Kidney epithelial cell (primary cell): ENCODE measurements around the gene SORBS1. TPM values are rescaled to one million over a fixed set of nuclear protein-coding genes. Genes with fewer than 3 reads are reported as not detected.

Experiments
- DNase-seq: peaks from one replicate; pipeline ENCODE4 v3.0.0-alpha.2; 2010; ENCODE audit warnings: low read depth
- H3K27me3 ChIP-seq: 2 replicates; pipeline ENCODE4 v1.6.0; 2011; ENCODE audit warnings: low read length; ENCODE audit not compliant: control insufficient read depth, insufficient read depth
- H3K36me3 ChIP-seq: 2 replicates; pipeline ENCODE4 v1.5.1; 2011; ENCODE audit warnings: low read length; ENCODE audit not compliant: control insufficient read depth, insufficient read depth
- H3K4me3 ChIP-seq: 2 replicates; pipeline ENCODE4 v1.5.1; 2011; ENCODE audit warnings: low read depth, mild to moderate bottlenecking, control low read depth, low read length
- CTCF ChIP-seq: IDR thresholded peaks from 2 replicates; pipeline ENCODE4 v1.5.1; 2011; ENCODE audit warnings: mild to moderate bottlenecking, moderate library complexity, low read length, control low read depth, inconsistent platforms; ENCODE audit not compliant: insufficient read depth, poor library complexity, severe bottlenecking
- total RNA-seq: library from RNA; depleted of rRNA; stranded (reverse); fragments of >200 nt; gene quantifications from 2 replicates; pipeline ENCODE4 v1.2.3, GENCODE V29; 2015

Gene SORBS1
- total RNA-seq, 1 donor from 2014 or later = 4.9 TPM

GRCh38 chr10:95443636-95444035 lies 117.5 kb downstream of the SORBS1 start:
- Histone ChIP-seq H3K4me3 (no peak overlapping the region), H3K36me3 (no peaks in the 10 kb centered on the region), H3K27me3 (no peaks in the 10 kb centered on the region)
- no peak for TF ChIP-seq CTCF
- DNase-seq = no peak

DNA sequence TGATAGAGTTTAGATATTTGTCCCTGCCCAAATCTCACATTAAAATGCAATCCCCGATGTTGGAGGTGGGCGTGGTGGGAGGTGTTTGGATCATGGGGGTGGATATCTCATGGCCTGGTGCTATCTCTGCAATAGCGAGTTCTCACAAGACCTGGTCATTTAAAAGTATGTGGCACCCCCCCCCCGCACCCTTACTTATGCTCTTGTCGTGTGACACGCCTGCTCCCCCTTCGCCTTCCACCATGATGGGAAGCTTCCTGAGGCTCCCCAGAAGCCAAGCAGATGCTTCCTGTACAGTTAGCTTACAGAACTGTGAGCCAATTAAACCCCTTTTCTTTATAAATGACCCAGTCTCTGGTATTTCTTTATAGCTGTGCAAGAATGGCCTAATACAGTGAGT lies 118.8 kb downstream of the SORBS1 start:
- no peak for TF ChIP-seq CTCF
- Histone ChIP-seq H3K4me3 (no peak overlapping the region), H3K36me3 (no peaks in the 10 kb centered on the region), H3K27me3 (no peaks in the 10 kb centered on the region)
- no peak for DNase-seq

GRCh38 chr10:95441547-95441923 lies 119.6 kb downstream of the SORBS1 start:
- Histone ChIP-seq H3K36me3 (no peaks in the 10 kb centered on the region), H3K4me3 (no peak overlapping the region), H3K27me3 (no peaks in the 10 kb centered on the region)
- no peak for TF ChIP-seq CTCF
- DNase-seq = no peak

DNA sequence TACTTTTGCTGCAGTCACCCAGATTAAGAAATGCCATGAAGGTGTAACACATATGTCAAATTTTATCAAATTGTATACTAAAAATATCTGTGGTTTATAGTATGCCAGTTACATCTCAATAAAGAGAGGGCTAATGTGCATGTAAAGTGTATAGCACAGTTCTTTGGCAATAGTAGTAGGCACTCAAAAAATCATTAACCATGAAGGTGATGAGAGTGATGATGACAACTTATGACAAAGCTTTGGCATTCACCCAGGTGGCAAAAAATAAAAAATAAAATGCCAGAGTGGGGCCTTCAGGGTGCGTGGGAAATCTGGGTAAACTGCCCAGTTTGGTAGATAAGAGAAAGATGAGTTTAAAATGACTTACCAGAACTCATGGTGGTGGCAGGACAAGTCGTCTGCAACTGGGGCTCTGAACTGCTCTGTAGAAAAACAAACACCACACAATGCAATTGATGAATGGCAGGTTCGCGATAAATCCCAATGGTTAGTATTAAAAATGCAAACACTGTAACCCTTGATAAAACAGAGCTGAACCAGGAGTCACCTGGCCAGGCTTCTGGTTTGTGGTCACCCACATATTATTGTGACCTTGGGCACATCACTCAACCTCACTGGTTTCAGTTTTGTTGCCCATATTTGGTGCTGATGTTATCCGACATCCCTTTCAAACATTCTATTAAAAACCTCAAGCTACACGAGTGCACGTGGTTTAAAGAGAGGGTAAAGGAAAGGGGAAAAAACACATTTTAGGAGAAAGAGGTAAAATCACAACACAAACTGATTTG lies 120.2 kb downstream of the SORBS1 start:
- Histone ChIP-seq H3K27me3 (no peaks in the 10 kb centered on the region), H3K4me3 (no peak overlapping the region), H3K36me3 (no peaks in the 10 kb centered on the region)
- TF ChIP-seq CTCF = no peak
- no peak for DNase-seq

DNA sequence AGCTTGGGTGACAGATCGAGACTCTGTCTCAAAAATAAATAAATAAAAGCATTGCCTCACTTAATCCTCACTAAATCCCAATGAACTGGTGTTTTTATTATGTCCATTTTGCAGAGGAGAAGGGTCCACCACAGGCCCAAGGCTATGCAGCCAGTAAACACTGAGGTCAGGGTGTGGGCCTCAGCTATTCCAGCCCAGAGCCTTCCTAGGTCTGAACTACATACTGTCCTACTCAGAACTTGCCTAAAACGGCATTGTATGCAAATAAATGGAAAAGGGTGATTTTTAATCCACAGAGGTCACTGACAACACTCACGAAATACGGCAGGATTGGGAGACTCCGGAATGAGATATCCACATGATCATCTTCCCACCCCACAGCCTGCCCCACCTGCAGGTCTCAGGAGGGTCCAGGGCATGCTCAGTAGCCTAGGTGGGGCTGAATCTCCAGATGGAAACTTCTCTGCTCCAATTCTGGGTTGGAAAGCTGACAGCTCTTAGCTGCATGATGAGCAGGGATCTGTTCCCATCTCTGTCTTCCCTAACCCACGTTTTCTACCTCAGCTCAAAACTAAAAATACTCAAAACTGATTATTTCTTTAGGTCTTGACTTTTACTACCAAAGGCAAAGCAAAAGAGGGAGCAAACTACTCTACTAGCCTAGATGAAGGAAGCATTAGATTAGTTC lies 121.0 kb downstream of the SORBS1 start:
- H3K27me3 ChIP-seq = no peaks in the 10 kb centered on the region
- no peak for TF ChIP-seq CTCF
- no peak for DNase-seq
- no peaks in the 10 kb centered on the region for H3K36me3 ChIP-seq
- H3K4me3 ChIP-seq = no peak overlapping the region
